Measurements from ENCODE around the gene CD302. TPM values are rescaled to one million over a fixed set of nuclear protein-coding genes. Genes with fewer than 3 reads are reported as not detected.

CD302 gene, protein sequence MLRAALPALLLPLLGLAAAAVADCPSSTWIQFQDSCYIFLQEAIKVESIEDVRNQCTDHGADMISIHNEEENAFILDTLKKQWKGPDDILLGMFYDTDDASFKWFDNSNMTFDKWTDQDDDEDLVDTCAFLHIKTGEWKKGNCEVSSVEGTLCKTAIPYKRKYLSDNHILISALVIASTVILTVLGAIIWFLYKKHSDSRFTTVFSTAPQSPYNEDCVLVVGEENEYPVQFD
- total RNA-seq, result 1.9 and 5.4 TPM in 2 replicates

DNA sequence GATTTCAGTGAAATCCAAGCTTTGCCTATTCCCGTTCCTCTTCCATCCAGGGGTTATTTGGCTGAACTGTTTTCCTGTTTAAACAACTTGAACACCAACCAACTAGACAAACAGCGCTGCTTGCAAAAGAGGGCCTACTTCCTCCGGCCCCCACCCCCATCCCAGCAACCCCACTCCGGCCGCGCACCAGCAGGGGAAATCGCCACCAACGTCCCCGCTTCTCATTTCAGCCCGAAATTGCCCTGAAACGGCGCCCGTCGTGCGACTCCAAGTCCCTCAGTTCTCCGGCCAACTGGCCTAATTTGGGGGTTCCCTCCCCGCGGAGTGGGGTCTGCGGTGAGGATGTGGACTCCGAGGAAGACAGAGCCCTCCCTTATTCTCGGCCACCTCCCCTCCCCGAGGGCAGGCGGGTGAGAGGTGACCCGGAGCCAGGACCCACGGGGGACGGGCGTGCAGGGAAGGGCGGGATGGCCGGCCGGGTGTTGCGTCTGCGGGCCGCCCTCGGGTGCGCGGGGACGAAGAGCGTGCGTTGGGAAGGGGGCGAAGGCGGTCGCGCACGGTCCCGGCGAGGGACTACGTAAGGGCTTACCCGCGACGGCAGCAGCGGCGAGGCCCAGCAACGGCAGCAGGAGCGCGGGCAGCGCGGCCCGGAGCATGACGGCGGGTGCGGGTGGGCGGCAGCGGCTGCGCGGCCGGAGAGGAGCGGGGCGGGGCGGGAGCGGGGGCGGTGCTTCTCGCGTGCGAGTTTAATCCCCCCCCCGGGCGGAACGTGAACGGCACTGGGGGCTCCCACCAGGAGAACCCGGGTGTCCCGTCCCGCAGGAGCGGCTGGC is at the start of gene CD302:
CD302 (minus strand) TSS at position 666 of the 833 bp plus-strand sequence; CDS start at position 656, 10 bp downstream.

Other genes starting within 250 kb of the CD302 start
- gene BAZ2B, start 181.7 kb downstream of the CD302 start, total RNA-seq, result 28.2 and 40.3 TPM in 2 replicates
- 110 and 131 TPM in 2 replicates for gene MARCHF7, start 85.7 kb downstream of the CD302 start, total RNA-seq
- gene LY75, start 106.5 kb upstream of the CD302 start, total RNA-seq, result 0.77 and 1.7 TPM in 2 replicates

Data from regular cardiac myocyte (primary cell).